HepG2 (cell line): ENCODE results near the gene SMOC1. TPM values are rescaled to one million over a fixed set of nuclear protein-coding genes. Genes with fewer than 3 reads are reported as not detected.

Source experiments
- ARNT ChIP-seq: fragments of 450-650 bp; IDR thresholded peaks from 2 replicates; pipeline ENCODE4 v1.6.1; 2017
- CREB3 ChIP-seq: sonication (generic); formaldehyde crosslinking; IDR thresholded peaks from 2 replicates; pipeline ENCODE4 v1.5.0; 2020; ENCODE audit warnings: missing genetic modification reagents
- EEA1 ChIP-seq: sonication (generic); formaldehyde crosslinking; IDR thresholded peaks from 2 replicates; pipeline ENCODE4 v1.5.1; 2020; ENCODE audit warnings: mild to moderate bottlenecking, missing genetic modification reagents, borderline replicate concordance
- GRHL1 ChIP-seq: sonication (generic); formaldehyde crosslinking; conservative IDR thresholded peaks from 2 replicates; pipeline ENCODE4 v1.8.0; 2022; ENCODE audit warnings: missing genetic modification reagents
- MAX ChIP-seq: IDR thresholded peaks from 2 replicates; pipeline ENCODE4 v1.6.1; 2012; ENCODE audit warnings: inconsistent platforms
- PRDM4 ChIP-seq: sonication (generic); formaldehyde crosslinking; IDR thresholded peaks from 2 replicates; pipeline ENCODE4 v1.9.0; 2021; ENCODE audit warnings: missing genetic modification reagents, borderline replicate concordance
- SCMH1 ChIP-seq: sonication (generic); formaldehyde crosslinking; IDR thresholded peaks from 2 replicates; pipeline ENCODE4 v1.9.0; 2021; ENCODE audit warnings: missing genetic modification reagents, mild to moderate bottlenecking, borderline replicate concordance
- ZBTB1 ChIP-seq: sonication (generic); formaldehyde crosslinking; IDR thresholded peaks from 2 replicates; pipeline ENCODE4 v1.4.0; 2020; ENCODE audit warnings: missing genetic modification reagents, borderline replicate concordance
- ZBTB21 ChIP-seq: sonication (generic); formaldehyde crosslinking; IDR thresholded peaks from 2 replicates; pipeline ENCODE4 v1.4.0; 2020; ENCODE audit warnings: missing genetic modification reagents
- ZNF138 ChIP-seq: sonication (generic); formaldehyde crosslinking; IDR thresholded peaks from 2 replicates; pipeline ENCODE4 v1.5.0; 2020; ENCODE audit warnings: mild to moderate bottlenecking, low read depth, missing genetic modification reagents
- ZNF234 ChIP-seq: sonication (generic); formaldehyde crosslinking; conservative IDR thresholded peaks from 2 replicates; pipeline ENCODE4 v1.5.1; 2020; ENCODE audit warnings: mild to moderate bottlenecking, missing genetic modification reagents
- ZNF251 ChIP-seq: sonication (generic); formaldehyde crosslinking; IDR thresholded peaks from 2 replicates; pipeline ENCODE4 v1.9.0; 2021; ENCODE audit warnings: mild to moderate bottlenecking, missing genetic modification reagents
- ZNF557 ChIP-seq: sonication (generic); formaldehyde crosslinking; IDR thresholded peaks from 2 replicates; pipeline ENCODE4 v1.4.0; 2020; ENCODE audit warnings: missing genetic modification reagents
- ZNF589 ChIP-seq: sonication (generic); formaldehyde crosslinking; conservative IDR thresholded peaks from 2 replicates; pipeline ENCODE4 v1.8.0; 2022; ENCODE audit warnings: mild to moderate bottlenecking, moderate library complexity, missing genetic modification reagents
- ZNF615 ChIP-seq: sonication (generic); formaldehyde crosslinking; IDR thresholded peaks from 2 replicates; pipeline ENCODE4 v1.5.0; 2020; ENCODE audit warnings: mild to moderate bottlenecking, missing genetic modification reagents, borderline replicate concordance
- ZNF710 ChIP-seq: sonication (generic); formaldehyde crosslinking; IDR thresholded peaks from 2 replicates; pipeline ENCODE4 v1.5.0; 2020; ENCODE audit warnings: mild to moderate bottlenecking, missing genetic modification reagents, borderline replicate concordance
- ZNF770 ChIP-seq: sonication (generic); formaldehyde crosslinking; IDR thresholded peaks from 2 replicates; pipeline ENCODE4 v1.5.0; 2020; ENCODE audit warnings: mild to moderate bottlenecking, missing genetic modification reagents
- ZNF777 ChIP-seq: sonication (generic); formaldehyde crosslinking; IDR thresholded peaks from 2 replicates; pipeline ENCODE4 v1.4.0; 2020; ENCODE audit warnings: missing genetic modification reagents
- polyA plus RNA-seq, 8 experiments: library from polyadenylated mRNA; depleted of rRNA in 3 of 8; stranded (reverse) in 7 of 8; unstranded in 1 of 8; fragments of >200 nt; fragmentation: Illumina TruSeq in 4 of 8; extraction: Trizol in 4 of 8; gene quantifications; 2 replicates each; pipeline versions ENCODE4 v1.2.1 to v1.2.3, GENCODE V29; 2011 to 2016; ENCODE audit warnings: low read depth in 4 of 8, missing spikeins in 1 of 8, mixed read lengths in 1 of 8; ENCODE audit not compliant: insufficient read depth in 1 of 8
- total RNA-seq, 5 experiments: library from RNA; depleted of rRNA; stranded (reverse); fragments of >200 nt; fragmentation: Illumina TruSeq; extraction: Trizol; gene quantifications; 2 replicates each; pipeline ENCODE4 v1.2.3, GENCODE V29; 2016; ENCODE audit warnings: low read depth in 1 of 5

Gene SMOC1
- total and polyA plus RNA-seq, 2 of the 13 experiments (the other 11 are each of a cell fraction or from before 2014, with no cell fraction given), result 17.8 to 35.6 TPM

- TF ChIP-seq ZNF770 (no peak), ZNF138 (no peak), ZNF251 (CRISPR knock-in tag) (no peak), ZNF710 (peak; percentile 82; the same call in 1 of the 2 replicates), ZNF615 (no peak), ZBTB21 (CRISPR knock-in tag) (no peak), EEA1 (CRISPR knock-in tag) (no peak), SCMH1 (no peak), PRDM4 (CRISPR knock-in tag) (no peak), ARNT (no peak), MAX (peak; percentile 59), ZNF589 (no peak), GRHL1 (CRISPR knock-in tag) (no peak), CREB3 (CRISPR knock-in tag) (no peak), ZBTB1 (CRISPR knock-in tag) (no peak), ZNF557 (CRISPR knock-in tag) (no peak), ZNF234 (CRISPR knock-in tag) (no peak), ZNF777 (CRISPR knock-in tag) (0 out of 2 replicates have a peak, but pooled peaks have one; percentile 52)
Observed at GRCh38 chr14:69937367-69938081, 58.3 kb downstream of the SMOC1 start (continued).
